K562 (cell line): ENCODE data around the gene ZC3H12C.

Experiments used
- CREB1 ChIP-seq, 2 experiments: sonication (generic) in 1 of 2; formaldehyde crosslinking in 1 of 2; IDR thresholded peaks; 2 replicates each; pipeline versions ENCODE4 v1.6.1 to v1.8.0; 2012 to 2022; ENCODE audit warnings: inconsistent platforms in 1 of 2, mild to moderate bottlenecking in 1 of 2, missing genetic modification reagents in 1 of 2, moderate library complexity in 1 of 2
- CTCF ChIP-seq, 3 experiments: IDR thresholded peaks in 2 of 3; conservative IDR thresholded peaks in 1 of 3; 2 replicates each; pipeline ENCODE4 v1.5.1; 2011 to 2012; ENCODE audit warnings: low read length in 3 of 3, mild to moderate bottlenecking in 3 of 3, control low read depth in 2 of 3, improper control_type of control experiment in 1 of 3, inconsistent platforms in 1 of 3, low read depth in 1 of 3, mixed read lengths in 1 of 3, moderate library complexity in 1 of 3; ENCODE audit not compliant: insufficient read depth in 2 of 3
- EZH2 ChIP-seq: IDR thresholded peaks from 2 replicates; pipeline ENCODE4 v1.6.1; 2012; ENCODE audit warnings: low read depth, mild to moderate bottlenecking, inconsistent platforms, low read length, borderline replicate concordance
- MAZ ChIP-seq, 2 experiments: fragments of 450-650 bp in 1 of 2; sonication (generic) in 1 of 2; formaldehyde crosslinking; IDR thresholded peaks in 1 of 2; conservative IDR thresholded peaks in 1 of 2; 2 replicates each; pipeline versions ENCODE4 v1.4.0 to v1.5.0; 2020; ENCODE audit warnings: mild to moderate bottlenecking in 1 of 2, missing genetic modification reagents in 1 of 2
- POLR2A ChIP-seq: fragments of 450-650 bp; conservative IDR thresholded peaks from 2 replicates; pipeline ENCODE4 v1.6.1; 2016
- POLR2AphosphoS5 ChIP-seq: IDR thresholded peaks from 2 replicates; pipeline ENCODE4 v1.6.1; 2011; ENCODE audit warnings: mild to moderate bottlenecking, low read depth, low read length, moderate library complexity; ENCODE audit not compliant: control insufficient read depth, insufficient read depth
- YY1 ChIP-seq, 3 experiments: IDR thresholded peaks; 2 replicates each; pipeline ENCODE4 v1.6.1; 2011; ENCODE audit warnings: low read length in 2 of 3, mild to moderate bottlenecking in 2 of 3, moderate library complexity in 2 of 3, borderline replicate concordance in 1 of 3, control low read depth in 1 of 3, low read depth in 1 of 3; ENCODE audit not compliant: insufficient read depth in 3 of 3, insufficient replicate concordance in 2 of 3, control insufficient read depth in 1 of 3, insufficient read length in 1 of 3; ENCODE audit errors: extremely low read depth in 1 of 3
- ZKSCAN1 ChIP-seq: fragments of 150-350 bp; IDR thresholded peaks from 2 replicates; pipeline ENCODE4 v1.6.1; 2016; ENCODE audit warnings: low read depth, low read length
- ZNF274 ChIP-seq: IDR thresholded peaks from 2 replicates; pipeline ENCODE4 v1.6.1; 2011; ENCODE audit warnings: low read depth, mild to moderate bottlenecking, low read length, moderate library complexity, borderline replicate concordance
- TF ChIP-seq, protein P1 (sequence below): fragments of 450-650 bp; IDR thresholded peaks from 2 replicates; pipeline ENCODE4 v1.6.1; 2016; ENCODE audit warnings: antibody characterized with exemption
- TF ChIP-seq, protein P2 (sequence below), 2 experiments: fragments of 450-650 bp in 1 of 2; sonication (generic) in 1 of 2; formaldehyde crosslinking in 1 of 2; IDR thresholded peaks in 1 of 2; conservative IDR thresholded peaks in 1 of 2; 2 replicates each; pipeline versions ENCODE4 v1.6.1 to v1.8.1; 2016 to 2023; ENCODE audit warnings: mild to moderate bottlenecking in 2 of 2, moderate library complexity in 2 of 2, inconsistent platforms in 1 of 2, missing genetic modification reagents in 1 of 2

GRCh38 chr11:110168033-110168803 is 75.0 kb downstream of the ZC3H12C start:
- TF ChIP-seq MAZ (CRISPR knock-in tag; conservative IDR thresholded peaks at IDR 0.05 in 1 of 2, IDR thresholded peaks at IDR 0.05 in 1 of 2) (no peak), ZNF274 (no peak), POLR2A (no peak), POLR2AphosphoS5 (no peak), CTCF (IDR thresholded peaks at IDR 0.05 in 2 of 3, conservative IDR thresholded peaks at IDR 0.05 in 1 of 3; ENCODE audit: insufficient read depth in 2 of 3, low read depth in 1 of 3, low read length in 3 of 3) (no peak), ZKSCAN1 (no peak), CREB1 (IDR thresholded peaks at IDR 0.05) (no peak), CREB1 (CRISPR knock-in tag; IDR thresholded peaks at IDR 0.05) (no peak), YY1 (IDR thresholded peaks at IDR 0.05; ENCODE audit: borderline replicate concordance in 1 of 3, control insufficient read depth in 1 of 3, extremely low read depth in 1 of 3, insufficient read depth in 3 of 3, insufficient read length in 1 of 3, insufficient replicate concordance in 2 of 3, low read depth in 1 of 3, low read length in 2 of 3) (no peak), EZH2 (no peak)
- TF ChIP-seq, protein P1, sequence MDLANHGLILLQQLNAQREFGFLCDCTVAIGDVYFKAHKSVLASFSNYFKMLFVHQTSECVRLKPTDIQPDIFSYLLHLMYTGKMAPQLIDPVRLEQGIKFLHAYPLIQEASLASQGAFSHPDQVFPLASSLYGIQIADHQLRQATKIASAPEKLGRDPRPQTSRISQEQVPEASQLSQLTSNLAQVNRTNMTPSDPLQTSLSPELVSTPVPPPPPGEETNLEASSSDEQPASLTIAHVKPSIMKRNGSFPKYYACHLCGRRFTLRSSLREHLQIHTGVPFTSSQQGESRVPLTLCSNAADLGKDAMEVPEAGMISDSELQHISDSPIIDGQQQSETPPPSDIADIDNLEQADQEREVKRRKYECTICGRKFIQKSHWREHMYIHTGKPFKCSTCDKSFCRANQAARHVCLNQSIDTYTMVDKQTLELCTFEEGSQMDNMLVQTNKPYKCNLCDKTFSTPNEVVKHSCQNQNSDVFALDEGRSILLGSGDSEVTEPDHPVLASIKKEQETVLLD, result no peak
- TF ChIP-seq, protein P2, sequence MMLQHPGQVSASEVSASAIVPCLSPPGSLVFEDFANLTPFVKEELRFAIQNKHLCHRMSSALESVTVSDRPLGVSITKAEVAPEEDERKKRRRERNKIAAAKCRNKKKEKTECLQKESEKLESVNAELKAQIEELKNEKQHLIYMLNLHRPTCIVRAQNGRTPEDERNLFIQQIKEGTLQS (IDR thresholded peaks at IDR 0.05), result no peak
- TF ChIP-seq, protein P2 (CRISPR knock-in tag; conservative IDR thresholded peaks at IDR 0.05), result no peak
